CD4-positive, alpha-beta T cell treated with Interleukin-4 for 4 hours (primary cell): Measurements from ENCODE around the gene BET1L.
"Not testable (repeated sequence)": the region's sequence is repeated elsewhere in the genome, so short reads cannot be mapped to it uniquely, and the experiment has no call there.

Experiments
- DNase-seq: peaks from one replicate; pipeline ENCODE4 v3.0.0-alpha.2; 2020

Gene BET1L

DNA sequence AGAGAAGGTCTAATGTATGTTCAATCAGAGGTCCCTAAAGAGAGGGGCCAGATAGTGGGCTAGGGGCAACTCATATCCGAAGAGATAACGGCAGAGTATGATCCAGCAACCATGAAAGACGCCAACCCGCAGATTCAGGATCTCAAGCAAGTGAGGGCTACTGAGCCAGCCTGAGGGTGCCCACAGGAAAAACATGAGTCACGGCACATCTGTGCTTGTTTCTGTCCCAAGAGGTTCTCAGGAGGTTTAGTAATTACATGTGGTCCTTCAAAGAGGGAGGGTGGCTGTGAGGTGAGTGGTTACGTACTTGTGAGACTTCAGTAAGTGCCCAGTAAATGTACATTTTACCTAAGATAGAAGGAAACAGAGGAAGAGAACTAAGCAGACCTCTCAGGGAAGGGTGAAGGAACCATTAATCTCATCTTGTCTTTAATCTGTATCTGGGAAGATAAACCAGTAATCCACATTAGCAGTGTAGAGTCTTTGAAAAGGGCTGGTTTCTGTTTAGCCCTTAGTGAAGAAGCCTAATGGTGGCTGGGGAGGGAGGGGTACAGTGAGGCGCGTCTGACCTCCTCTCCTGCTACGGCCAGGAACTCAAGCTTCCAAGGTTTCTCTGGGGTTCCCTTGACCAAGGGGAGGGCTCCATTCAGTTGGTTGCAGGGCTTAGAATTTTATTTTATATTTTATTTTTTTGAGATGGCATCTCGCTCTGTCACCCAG is 18.7 kb upstream of the BET1L start:
- no peak for DNase-seq

DNA sequence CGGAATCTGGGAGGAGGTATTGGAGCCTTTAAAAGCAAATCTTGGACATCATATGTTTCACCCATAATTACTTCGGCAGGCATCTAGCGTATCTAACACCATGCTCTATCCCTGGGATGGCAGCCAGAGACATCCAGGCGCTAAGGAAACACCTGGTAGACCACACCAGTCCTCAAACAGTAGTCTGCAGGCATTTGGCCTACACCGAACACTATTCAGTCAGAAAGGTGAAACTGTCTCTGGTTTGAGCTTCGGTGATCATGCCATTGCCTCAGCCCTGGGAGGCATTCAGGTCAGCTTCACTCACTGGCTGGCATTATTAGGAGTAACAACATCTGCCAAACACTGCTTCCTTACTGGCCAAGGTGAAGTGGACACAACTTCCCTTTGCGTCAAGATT is 17.2 kb upstream of the BET1L start:
- no peak for DNase-seq

DNA sequence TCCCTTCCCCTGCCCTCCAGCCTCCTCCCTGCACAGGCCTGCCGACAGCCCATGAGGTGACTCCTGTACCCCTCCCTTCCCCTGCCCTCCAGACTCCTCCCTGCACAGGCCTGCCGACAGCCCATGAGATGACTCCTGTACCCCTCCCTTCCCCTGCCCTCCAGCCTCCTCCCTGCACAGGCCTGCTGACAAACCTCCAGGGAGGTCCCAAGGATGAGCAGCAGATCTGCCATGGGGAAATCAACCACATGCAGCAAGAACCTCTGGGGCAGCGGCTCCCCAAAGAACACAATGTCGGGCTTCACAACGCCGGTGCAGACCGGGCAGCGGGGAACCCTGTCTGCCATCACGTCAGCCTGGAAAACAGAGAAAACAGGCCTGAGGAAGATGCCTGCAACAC is 16.7 kb upstream of the BET1L start:
- no peak for DNase-seq

DNA sequence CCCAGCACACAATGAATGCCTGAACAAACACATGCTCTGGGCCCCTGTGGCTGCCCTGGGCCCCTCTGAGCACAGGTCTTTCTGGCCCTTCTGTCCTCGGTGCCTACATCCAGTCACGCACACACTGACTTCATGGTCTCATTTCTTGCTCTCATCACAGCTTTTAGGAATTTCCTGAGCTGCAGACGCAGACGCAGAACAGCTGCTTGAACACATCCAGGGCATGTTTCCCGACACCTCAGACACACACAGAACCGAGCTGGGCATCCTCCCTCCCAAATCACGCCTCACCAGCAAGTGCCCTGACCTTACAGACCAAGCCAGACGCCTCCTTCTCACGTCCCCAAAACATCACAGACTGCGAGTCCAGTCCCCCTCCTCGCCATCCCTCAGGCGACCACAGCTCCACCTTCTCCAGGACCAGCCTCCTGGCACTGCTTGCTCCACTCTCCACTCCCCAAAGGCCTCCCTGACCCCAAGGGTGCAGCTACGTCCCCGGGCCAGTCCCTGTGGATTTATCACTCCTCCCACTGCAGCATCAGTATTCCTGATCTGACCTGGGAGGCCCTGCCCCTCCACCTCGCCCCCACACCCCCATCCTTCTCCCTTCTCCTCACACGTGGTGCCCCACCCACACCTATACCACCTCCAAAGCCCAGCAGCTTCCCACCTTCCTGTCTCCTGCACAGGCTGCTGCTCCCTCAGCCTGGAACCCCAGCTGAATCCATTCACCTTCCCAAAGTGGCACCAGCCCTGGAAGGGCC is 16.0 kb upstream of the BET1L start:
- no peak for DNase-seq

DNA sequence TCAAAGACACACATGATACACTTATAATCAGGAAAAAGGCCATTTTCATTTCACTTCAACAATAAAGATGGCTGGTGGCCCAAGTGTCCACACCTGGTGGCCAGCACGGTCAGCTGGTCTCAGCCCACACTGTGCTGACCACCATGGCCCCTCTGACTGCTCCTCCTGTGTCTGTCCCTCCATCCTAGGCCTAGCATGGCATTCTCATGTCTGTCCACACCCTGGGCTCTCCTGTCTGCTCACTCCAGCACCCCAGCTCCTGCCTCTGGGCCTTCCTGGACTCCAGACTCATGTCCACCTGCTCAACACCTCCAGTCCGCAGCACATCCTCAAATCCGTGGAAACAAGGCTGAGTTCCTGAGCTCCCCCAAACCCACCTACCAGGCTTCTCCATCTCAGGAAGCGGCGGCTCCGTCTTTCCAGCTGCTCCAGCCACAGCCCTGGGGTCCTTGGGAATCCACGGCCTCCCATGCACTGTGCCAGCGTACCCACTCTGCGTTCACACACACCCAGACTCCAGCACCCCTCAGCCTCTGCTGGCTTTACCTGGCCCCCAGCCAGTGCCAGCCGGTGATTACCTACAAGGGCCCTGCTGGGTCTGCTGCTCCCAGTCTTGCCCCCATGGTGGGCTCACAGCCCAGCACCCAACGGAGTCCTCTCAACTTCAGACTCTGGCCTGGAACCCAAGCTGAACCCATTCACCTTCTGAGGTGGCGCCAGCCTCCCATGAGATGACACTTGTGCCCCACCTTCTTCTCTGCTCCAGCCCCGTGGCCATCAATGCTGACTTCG is 15.0 kb upstream of the BET1L start:
- no peak for DNase-seq

DNA sequence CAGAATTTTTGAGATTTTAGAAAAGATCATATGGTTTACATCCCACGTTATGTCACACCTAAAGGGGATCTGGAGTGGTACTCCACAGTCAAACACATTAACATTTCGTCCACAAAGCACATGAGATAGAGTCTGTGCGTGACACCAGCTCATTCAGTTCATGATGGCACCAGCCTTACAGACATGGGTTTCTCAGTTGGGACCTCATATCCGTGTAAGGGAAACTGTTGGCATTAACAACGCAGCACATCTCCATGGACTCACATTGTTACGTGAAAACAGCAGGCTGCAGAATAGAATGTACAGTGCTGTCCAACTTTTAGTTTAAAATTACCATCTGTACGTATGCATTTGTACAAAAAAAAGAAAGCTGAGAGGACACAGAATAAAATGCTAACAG is 14.3 kb upstream of the BET1L start:
- DNase-seq = no peak

DNA sequence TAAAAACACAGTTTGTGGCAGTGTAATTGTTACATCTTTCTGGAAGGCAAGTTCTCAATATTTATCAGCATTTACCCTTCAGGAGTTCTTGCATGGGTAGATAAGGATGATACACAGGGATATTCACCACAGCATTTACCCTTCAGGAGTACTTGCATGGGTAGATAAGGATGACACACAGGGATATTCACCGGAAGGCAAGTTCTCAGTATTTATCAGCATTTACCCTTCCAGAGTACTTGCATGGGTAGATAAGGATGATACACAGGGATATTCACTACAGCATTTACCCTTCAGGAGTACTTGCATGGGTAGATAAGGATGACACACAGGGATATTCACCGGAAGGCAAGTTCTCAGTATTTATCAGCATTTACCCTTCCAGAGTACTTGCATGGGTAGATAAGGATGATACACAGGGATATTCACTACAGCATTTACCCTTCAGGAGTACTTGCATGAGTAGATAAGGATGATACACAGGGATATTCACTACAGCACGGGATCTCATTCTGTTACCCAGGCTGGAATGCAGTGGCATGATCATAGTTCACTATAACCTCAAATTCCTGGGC is 13.5 kb upstream of the BET1L start:
- not testable (repeated sequence) for DNase-seq

DNA sequence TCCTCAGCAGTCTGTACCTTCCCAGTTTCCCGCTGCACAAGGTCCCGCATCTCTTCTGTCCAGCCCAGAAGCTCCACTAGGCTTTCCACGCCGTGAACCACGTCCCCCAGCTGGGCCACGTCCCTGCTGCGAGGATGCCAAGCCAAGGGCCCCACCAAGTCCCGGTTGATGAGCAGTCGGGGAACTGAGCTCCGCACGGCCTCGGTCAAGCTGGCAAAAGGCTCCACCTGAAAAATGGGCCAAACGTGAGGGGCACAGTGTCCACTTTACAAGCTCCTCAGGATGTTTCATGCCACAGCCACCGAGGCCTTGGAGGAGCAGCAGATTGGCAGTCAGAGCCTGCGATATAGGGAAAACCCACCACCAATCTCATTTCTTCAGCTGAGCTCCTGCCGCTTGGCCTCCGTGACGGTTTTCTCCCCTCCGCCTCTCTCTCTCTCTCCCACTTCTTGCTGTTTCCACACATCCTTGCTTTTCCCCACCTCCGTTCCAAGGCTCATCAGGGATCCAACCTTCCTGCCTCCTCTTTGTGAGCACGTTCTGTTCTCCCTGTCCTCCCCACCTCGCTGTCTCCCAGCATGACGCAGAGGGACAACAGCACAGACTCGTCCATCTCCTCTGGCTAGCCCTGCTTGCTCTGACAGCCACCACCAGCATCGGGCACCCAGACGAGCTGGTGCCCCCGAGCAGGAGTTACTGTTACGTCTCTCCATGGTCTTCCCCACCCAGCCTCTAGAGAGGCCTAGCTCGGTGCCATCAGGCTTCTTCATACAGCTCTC is 11.8 kb upstream of the BET1L start:
- no peak for DNase-seq

DNA sequence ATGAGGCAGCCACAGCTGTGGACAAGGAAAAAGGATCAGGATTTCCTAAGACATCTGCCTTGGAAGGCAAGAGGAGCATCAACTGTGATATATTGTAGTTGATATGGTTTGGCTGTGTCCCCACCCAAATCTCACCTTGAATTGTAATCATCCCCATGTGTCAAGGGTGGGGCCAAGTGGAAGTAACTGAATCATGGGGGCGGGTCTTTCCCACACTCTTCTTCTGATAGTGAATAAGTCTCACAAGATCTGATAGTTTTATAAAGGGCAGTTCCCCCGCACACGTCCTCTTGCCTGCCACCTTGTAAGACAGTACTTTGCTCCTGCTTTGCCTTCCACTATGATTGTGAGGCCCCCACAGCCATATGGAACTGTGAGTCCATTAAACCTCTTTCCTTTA is 10.5 kb upstream of the BET1L start:
- no peak for DNase-seq

DNA sequence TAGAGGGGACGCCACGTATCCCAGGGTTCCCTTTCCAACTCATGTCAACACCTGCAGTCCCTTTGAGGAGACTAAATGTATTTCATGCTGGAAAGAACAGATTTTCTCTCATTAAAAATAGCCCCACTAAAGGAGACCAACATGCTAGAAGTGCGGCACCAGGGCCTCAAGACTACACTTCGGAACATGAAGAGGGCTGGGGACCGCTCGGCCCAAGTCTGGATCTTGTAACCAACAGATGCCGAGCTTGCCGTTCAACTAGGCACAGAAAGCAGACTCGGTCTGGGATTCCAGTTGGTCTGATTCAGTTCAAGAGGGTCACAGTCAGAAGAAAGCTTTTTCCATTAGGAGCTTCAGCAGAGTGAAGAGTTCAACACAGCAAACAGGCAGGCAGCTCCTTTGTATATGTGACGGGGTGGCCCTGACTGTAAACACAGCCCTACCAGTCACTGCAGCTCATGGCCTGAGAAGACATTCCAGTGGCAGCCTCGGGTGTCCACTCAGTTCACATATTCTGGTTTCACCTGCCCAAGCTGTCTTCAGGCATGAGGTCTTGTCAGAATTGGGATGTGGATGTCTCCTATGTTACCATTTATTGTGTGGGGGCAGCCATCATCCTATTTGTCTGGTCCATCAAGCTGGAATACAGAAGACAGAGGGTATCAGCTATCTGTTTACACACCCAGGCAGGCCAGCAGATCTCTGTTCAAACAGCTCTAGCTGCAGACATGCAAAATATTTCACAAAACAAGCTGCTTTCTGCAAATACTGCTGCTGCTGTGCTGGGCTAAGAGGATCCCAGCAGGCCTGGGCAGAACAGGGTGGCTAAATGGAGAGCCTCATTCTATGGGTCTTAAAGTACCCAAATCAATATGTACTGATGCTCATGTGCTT is 9.1 kb upstream of the BET1L start:
- no peak for DNase-seq

DNA sequence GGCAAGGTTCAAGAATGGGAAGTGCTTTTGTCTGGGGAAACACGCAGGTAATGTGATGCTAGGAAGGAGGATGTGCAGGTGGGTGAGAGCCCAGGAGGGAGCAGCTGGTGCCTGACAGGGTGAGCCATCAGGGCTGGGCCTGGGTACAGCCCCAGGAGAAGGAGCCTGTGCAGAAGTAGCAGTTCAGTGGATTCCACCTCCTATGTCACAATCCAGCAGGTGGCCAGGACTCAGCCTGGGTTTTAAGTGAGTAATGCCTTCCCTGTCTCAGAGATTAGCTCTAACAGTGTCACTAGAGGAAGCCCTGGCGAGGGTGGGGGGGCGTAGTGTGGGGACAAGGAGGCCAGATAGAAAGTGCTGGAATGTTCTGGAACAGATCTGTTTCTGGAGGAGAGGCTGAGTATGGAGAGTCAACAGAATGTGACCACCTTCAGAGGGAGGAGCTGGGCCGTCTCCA is 8.4 kb upstream of the BET1L start:
- DNase-seq = no peak

DNA sequence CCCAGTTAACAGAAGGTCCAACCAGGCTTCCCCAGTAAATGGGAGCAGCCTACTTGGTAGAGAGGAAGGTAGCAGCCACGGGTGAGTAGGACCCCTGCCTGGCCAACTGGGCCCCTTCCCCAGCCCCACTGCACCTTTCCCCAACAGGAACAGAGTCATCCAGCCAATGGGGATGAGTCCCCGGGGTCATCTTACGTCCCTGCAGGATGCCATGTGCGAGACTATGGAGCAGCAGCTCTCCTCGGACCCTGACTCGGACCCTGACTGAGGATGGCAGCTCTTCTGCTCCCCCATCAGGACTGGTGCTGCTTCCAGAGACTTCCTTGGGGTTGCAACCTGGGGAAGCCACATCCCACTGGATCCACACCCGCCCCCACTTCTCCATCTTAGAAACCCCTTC is 6.9 kb upstream of the BET1L start:
- DNase-seq = no peak

DNA sequence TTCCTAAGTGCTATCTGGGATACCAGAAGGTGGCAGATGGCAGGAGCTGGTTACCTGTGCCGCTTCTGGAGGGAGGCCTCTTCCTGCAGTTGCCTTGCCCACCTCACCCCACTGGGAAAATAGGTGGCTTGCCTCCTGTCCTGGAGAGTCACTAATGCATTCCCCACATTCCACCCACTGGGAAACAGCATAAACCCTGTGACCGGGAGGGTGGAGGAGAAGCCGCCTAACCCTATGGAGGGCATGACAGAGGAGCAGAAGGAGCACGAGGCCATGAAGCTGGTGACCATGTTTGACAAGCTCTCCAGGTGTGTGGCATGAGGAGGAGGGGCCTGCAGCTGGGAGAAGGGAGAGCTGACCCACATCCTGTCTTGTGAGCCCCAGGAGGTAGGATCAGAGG is 5.9 kb upstream of the BET1L start:
- no peak for DNase-seq

DNA sequence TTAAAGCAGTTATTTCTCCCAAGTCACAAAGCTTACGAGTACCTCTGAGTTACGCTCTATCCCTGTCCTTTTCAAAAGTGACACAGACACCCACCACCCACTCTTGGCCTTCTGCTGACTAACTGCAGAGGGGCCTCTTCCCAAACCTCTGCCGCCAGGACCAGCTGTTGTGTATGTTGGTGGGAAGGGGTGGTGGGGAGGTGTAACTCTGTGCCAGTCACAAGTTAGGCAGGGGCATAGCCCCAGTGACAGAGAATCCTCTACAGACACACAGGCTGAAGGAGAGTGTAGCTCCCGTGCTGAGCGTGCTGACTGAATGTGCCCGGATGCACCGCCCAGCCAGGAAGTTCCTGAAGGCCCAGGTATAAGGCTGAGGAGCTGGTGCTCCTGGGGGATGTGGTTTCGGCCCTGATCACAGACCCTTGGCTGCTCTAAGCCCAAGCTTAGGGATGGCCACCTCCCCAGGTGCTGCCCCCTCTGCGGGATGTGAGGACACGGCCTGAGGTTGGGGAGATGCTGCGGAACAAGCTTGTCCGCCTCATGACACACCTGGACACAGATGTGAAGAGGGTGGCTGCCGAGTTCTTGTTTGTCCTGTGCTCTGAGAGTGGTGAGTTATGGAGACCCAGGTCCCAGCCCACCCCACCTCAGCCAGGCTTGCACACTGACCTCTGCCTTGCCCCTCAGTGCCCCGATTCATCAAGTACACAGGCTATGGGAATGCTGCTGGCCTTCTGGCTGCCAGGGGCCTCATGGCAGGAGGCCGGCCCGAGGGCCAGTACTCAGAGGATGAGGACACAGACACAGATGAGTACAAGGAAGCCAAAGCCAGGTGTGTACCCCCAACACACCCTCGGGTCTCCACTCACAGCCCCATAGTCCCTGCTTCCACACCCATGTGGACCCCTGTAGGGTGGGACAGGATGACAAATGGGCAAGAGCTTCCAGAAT is 5.2 kb upstream of the BET1L start:
- DNase-seq = no peak

DNA sequence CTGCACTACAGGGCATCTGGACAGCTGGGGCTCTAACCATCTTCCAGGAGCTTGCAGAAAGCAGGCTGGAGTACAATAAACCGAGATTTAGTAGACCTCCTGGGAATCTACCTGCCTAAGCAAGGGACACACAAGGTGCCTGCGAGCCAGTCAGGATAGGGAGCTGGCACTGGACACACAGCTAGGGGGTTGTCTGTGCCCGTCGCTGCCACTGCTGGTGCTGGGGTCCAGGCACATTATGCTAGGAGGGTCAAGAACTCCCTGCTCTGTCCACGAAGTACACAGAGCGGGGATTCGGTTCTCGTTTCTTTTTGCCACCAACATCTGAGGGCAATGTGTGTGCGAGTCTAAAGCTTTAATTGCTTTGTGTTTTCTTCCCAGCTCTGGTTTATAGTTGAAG is 4.5 kb upstream of the BET1L start:
- no peak for DNase-seq

DNA sequence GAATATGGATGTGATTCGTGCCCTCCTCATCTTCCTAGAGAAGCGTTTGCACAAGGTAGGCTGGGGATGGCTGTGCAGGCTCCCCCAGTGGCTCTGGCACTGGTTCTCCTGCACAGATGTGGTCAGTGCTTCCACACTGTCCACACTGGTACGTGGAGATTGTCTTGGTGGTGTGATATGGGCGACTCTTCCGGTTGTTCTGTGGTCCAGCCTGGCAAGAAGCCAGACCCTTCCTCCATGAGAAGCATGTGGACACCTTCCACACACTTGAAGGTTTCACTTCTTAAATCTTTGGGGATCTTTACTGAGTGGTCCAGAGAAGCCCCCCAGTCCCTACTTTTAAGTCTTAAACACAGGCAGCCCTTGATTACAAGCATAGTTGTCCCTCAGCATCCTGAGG is 4.1 kb upstream of the BET1L start:
- no peak for DNase-seq

DNA sequence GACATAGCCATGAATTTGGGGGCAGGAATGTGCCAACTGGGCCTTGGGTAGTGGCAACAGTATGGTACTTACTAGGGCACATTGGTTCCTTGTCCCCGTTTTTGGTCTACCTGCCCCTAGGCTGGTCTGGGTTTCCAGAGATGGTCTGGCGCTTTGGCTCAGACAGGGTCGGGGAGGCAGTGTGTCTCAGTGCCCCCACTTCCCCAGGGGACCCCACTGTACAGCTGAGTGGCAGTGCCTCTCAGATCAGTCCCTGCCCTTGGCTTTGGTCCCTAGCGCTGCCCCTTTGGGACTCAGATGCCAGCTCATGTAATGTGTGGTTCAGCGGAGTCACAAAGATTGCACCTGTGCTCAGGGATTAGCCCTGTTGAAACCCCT is 3.6 kb upstream of the BET1L start:
- DNase-seq = no peak

DNA sequence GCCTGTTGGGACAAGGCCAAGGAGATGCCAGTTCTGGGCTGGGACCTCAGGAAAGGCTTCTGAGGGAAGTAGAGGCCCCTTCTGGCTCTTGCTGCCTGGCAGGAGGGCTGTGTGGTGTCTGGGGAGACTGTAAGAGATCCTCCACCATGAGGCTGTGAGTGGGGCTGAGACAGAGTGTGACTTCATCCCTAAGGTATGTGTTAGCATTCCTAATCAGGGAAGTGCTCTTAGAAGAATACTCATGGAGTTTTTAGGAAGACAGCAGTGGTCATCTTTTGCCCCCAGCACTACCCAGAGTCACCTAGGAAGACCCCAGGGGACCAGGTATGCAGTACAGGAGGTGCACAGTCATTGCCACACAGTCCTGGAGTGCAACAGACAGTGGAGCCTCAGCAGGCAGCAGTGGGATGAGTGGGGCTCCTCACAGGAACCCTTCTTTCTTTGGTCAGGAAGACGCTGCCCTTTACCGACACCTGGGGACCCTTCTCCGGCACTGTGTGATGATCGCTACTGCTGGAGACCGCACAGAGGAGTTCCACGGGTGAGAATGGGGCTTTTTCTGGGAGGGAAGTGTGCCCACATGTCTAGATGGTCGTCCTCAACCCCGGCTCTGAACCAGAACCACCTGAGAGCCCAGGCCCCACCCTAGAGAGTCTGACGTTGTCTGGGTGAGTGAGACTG is 3.1 kb upstream of the BET1L start:
- DNase-seq = no peak

DNA sequence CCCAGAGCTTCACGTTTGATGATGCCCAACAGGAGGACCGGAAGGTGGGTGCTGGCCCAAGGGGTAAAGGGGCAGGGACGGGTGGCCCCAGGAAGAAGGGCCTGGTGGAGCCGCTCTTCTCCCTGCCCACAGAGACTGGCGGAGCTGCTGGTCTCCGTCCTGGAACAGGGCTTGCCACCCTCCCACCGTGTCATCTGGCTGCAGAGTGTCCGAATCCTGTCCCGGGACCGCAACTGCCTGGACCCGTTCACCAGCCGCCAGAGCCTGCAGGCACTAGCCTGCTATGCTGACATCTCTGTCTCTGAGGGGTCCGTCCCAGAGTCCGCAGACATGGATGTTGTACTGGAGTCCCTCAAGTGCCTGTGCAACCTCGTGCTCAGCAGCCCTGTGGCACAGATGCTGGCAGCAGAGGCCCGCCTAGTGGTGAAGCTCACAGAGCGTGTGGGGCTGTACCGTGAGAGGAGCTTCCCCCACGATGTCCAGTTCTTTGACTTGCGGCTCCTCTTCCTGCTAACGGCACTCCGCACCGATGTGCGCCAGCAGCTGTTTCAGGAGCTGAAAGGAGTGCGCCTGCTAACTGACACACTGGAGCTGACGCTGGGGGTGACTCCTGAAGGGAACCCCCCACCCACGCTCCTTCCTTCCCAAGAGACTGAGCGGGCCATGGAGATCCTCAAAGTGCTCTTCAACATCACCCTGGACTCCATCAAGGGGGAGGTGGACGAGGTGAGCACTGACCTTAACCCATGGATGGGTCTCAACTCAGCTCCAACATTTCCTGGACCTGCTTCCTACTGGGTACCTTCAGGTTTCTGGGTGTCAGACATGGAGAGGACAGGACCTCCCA is 2.3 kb upstream of the BET1L start:
- no peak for DNase-seq
